Measurements from ENCODE around the gene GMDS. TPM values are rescaled to one million over a fixed set of nuclear protein-coding genes. Genes with fewer than 3 reads are reported as not detected.

The GMDS gene
- total and polyA plus RNA-seq, 2 of the 8 experiments (the other 6 are each of a cell fraction or from before 2014, with no cell fraction given) = 16.8 to 50.0 TPM

- CTCF ChIA-PET (ENCODE audit: partially characterized antibody) = interaction anchor here (0.7 to 2.4 kb wide), 5 partner anchors 13 to 60 kb away, joined by 3 to 7 read pairs (median 4); no protein-coding TSS in a partner anchor
- no peak for FAIRE-seq
Measured at GRCh38 chr6:1639430-1639829, 606.0 kb downstream of the GMDS start.

More at GRCh38 chr6:1639430-1639829, 606.0 kb downstream of the GMDS start:
- H2AK5ac ChIP-seq (ENCODE audit: low read depth, low read length) = no peak overlapping the region
- peaks cover 0 to 12% (median 5%) of the 10 kb centered on the region in 4 experiments; a peak in 4 of 7 replicates for H3K4me1 ChIP-seq (replicated peaks in 1 of 4; ENCODE audit: control insufficient read depth in 3 of 4, insufficient read depth in 4 of 4, low read length in 3 of 4)
- no peaks in the 10 kb centered on the region; the same call in 1 of the 2 replicates for H3K79me1 ChIP-seq (ENCODE audit: low read depth, low read length)
- H3K9me3 ChIP-seq (ENCODE audit: insufficient read depth in 2 of 2, low read depth in 1 of 2, low read length in 1 of 2) = no peaks in the 10 kb centered on the region
- no peak overlapping the region for H3K4ac ChIP-seq (replicated peaks; ENCODE audit: insufficient read length, low read depth, low read length)
- H3K56ac ChIP-seq (replicated peaks; ENCODE audit: insufficient read length, low read depth, low read length) = no peak overlapping the region
- POLR2A ChIA-PET (ENCODE audit: partially characterized antibody) = no interaction called here
- no peak overlapping the region for H3K9ac ChIP-seq (replicated peaks in 1 of 4; ENCODE audit: extremely low read depth in 1 of 4, low read depth in 3 of 4, low read length in 3 of 4)
- H3K79me2 ChIP-seq (ENCODE audit: control insufficient read depth in 1 of 2, insufficient read depth in 2 of 2, low read length in 2 of 2) = no peaks in the 10 kb centered on the region
- no peak overlapping the region for H3K18ac ChIP-seq (ENCODE audit: extremely low read depth, low read length)
- WGBS, 2 experiments (ENCODE audit: extremely low coverage in 1 of 2, insufficient coverage in 1 of 2, insufficient read length in 1 of 2, insufficient replicate concordance in 2 of 2, low coverage in 1 of 2, low lambda C conversion rate in 2 of 2, missing lambda C conversion rate in 1 of 2) = 74% methylated on average over 7 of the region's 9 CpGs; no CpG with 5 or more reads in 1 of the 2 experiments
- no peak overlapping the region for H3K4me2 ChIP-seq (ENCODE audit: insufficient read depth in 1 of 2, low read depth in 2 of 2, low read length in 2 of 2)
- H2BK15ac ChIP-seq (ENCODE audit: low read length) = no peak overlapping the region
- H4K8ac ChIP-seq (ENCODE audit: extremely low read depth, insufficient read depth, low read length) = no peak overlapping the region; the same call in 1 of the 2 replicates
- H3K4me3 ChIP-seq (ENCODE audit: extremely low read depth in 1 of 4, insufficient read depth in 2 of 4, low read depth in 3 of 4, low read length in 4 of 4) = no peak overlapping the region
- no peak overlapping the region for H4K91ac ChIP-seq (replicated peaks; ENCODE audit: insufficient read length, low read length)
- H3K14ac ChIP-seq (ENCODE audit: insufficient read length) = no peak overlapping the region
- H3K36me3 ChIP-seq (ENCODE audit: control insufficient read depth in 2 of 4, insufficient read depth in 4 of 4, low read length in 3 of 4) = no peaks in the 10 kb centered on the region
- no peak overlapping the region for H2AFZ ChIP-seq (ENCODE audit: low read length)
- DNase-seq (ENCODE audit: low read depth in 1 of 2, low spot score in 2 of 2) = no peak
- no peak overlapping the region for H2BK5ac ChIP-seq (ENCODE audit: low read depth, low read length)
- no peak overlapping the region for H2BK12ac ChIP-seq (ENCODE audit: low read depth, low read length)
- no peak for TF ChIP-seq BRCA1 (IDR thresholded peaks at IDR 0.05; ENCODE audit: low read depth, low read length)
- no peak for TF ChIP-seq TAF7 (optimal IDR thresholded peaks at IDR 0.05; ENCODE audit: borderline replicate concordance, low read depth, low read length)
- TF ChIP-seq GABPA (IDR thresholded peaks at IDR 0.05; ENCODE audit: borderline replicate concordance, insufficient read depth, low read length) = no peak
- TF ChIP-seq TBP (IDR thresholded peaks at IDR 0.05; ENCODE audit: low read depth, low read length) = no peak
- no peak overlapping the region for H2BK120ac ChIP-seq (replicated peaks; ENCODE audit: low read depth, low read length)
- peaks cover 2 to 3% of the 10 kb centered on the region in 2 experiments for H4K20me1 ChIP-seq (replicated peaks in 1 of 2; ENCODE audit: control insufficient read depth in 1 of 2, insufficient read depth in 2 of 2, low read length in 2 of 2)
- no peak overlapping the region for H2BK20ac ChIP-seq (ENCODE audit: low read length)
- no peak overlapping the region for H4K5ac ChIP-seq (ENCODE audit: insufficient read length, low read depth, low read length)
- no peak overlapping the region for H3K23ac ChIP-seq (ENCODE audit: insufficient read length)
- no peaks in the 10 kb centered on the region for H3K23me2 ChIP-seq (ENCODE audit: low read depth, low read length)
- H3K27ac ChIP-seq (ENCODE audit: low read depth, low read length) = no peak overlapping the region
- H3K27me3 ChIP-seq (replicated peaks in 1 of 4; ENCODE audit: control insufficient read depth in 3 of 4, extremely low read depth in 1 of 4, insufficient read depth in 3 of 4, low read length in 3 of 4) = no peaks in the 10 kb centered on the region
